ENCODE data around the gene RRP15.

RRP15 gene

GRCh38 chr1:218328769-218329168 lies 43.7 kb downstream of the RRP15 start:
- H3K4me3 ChIP-seq (replicated peaks in 1 of 2; ENCODE audit: low read depth in 2 of 2, low read length in 2 of 2) = no peak overlapping the region
- TF ChIP-seq CTCF (IDR thresholded peaks at IDR 0.05; ENCODE audit: low read depth, low read length) = no peak
- no peak for DNase-seq (ENCODE audit: low read depth in 2 of 2)

GRCh38 chr1:218330043-218330623 lies 45.0 kb downstream of the RRP15 start:
- no peak overlapping the region for H3K4me3 ChIP-seq (replicated peaks in 1 of 2; ENCODE audit: low read depth in 2 of 2, low read length in 2 of 2)
- TF ChIP-seq CTCF (IDR thresholded peaks at IDR 0.05; ENCODE audit: low read depth, low read length) = peak; percentile 29
- DNase-seq (ENCODE audit: low read depth in 2 of 2) = peak; percentile 68 to 71

- peak in 1 of 2 donors; percentile 29 for DNase-seq (ENCODE audit: low read depth in 2 of 2)
- TF ChIP-seq CTCF (IDR thresholded peaks at IDR 0.05; ENCODE audit: low read depth, low read length) = no peak
- H3K4me3 ChIP-seq (replicated peaks in 1 of 2; ENCODE audit: low read depth in 2 of 2, low read length in 2 of 2) = no peak overlapping the region
Observed at GRCh38 chr1:218332416-218332815, 47.3 kb downstream of the RRP15 start.

- H3K4me3 ChIP-seq (replicated peaks in 1 of 2; ENCODE audit: low read depth in 2 of 2, low read length in 2 of 2) = no peak overlapping the region
- TF ChIP-seq CTCF (IDR thresholded peaks at IDR 0.05; ENCODE audit: low read depth, low read length) = no peak
- DNase-seq (ENCODE audit: low read depth in 2 of 2) = peak in 1 of 2 donors; percentile 24
Observed at GRCh38 chr1:218336328-218336727, 51.2 kb downstream of the RRP15 start.

GRCh38 chr1:218339267-218339831 lies 54.3 kb downstream of the RRP15 start:
- no peak overlapping the region for H3K4me3 ChIP-seq (replicated peaks in 1 of 2; ENCODE audit: low read depth in 2 of 2, low read length in 2 of 2)
- TF ChIP-seq CTCF (IDR thresholded peaks at IDR 0.05; ENCODE audit: low read depth, low read length) = peak; percentile 57
- peak; percentile 67 to 75 for DNase-seq (ENCODE audit: low read depth in 2 of 2)

GRCh38 chr1:218341325-218341724 lies 56.2 kb downstream of the RRP15 start:
- TF ChIP-seq CTCF (IDR thresholded peaks at IDR 0.05; ENCODE audit: low read depth, low read length) = no peak
- no peak overlapping the region for H3K4me3 ChIP-seq (replicated peaks in 1 of 2; ENCODE audit: low read depth in 2 of 2, low read length in 2 of 2)
- no peak for DNase-seq (ENCODE audit: low read depth in 2 of 2)

- DNase-seq (ENCODE audit: low read depth in 2 of 2) = no peak
- no peak overlapping the region for H3K4me3 ChIP-seq (replicated peaks in 1 of 2; ENCODE audit: low read depth in 2 of 2, low read length in 2 of 2)
- TF ChIP-seq CTCF (IDR thresholded peaks at IDR 0.05; ENCODE audit: low read depth, low read length) = no peak
Observed at GRCh38 chr1:218342091-218342490, 57.0 kb downstream of the RRP15 start.

Measured in cardiac fibroblast (primary cell).